Right lobe of liver (tissue), 6 donors: ENCODE data around the gene NCOR1. TPM values are rescaled to one million over a fixed set of nuclear protein-coding genes. Genes with fewer than 3 reads are reported as not detected.
"Not testable (repeated sequence)": the region's sequence is repeated elsewhere in the genome, so short reads cannot be mapped to it uniquely, and the experiment has no call there.

Experiments used
- ATAC-seq, 4 donors: fragments of 200-7000 bp; cut with Tn5 transposase; one replicate each; pipeline ENCODE4 v1.9.1; 2020; ENCODE audit warnings: mild to moderate bottlenecking in 4 of 4, moderate library complexity in 4 of 4
- DNase-seq, 3 donors: peaks; one replicate each; pipeline ENCODE4 v3.0.0-alpha.2; 2020
- H3K27ac ChIP-seq, 3 donors: fragments of 200-600 bp; one replicate each; pipeline ENCODE4 v1.8.0; 2022
- H3K27me3 ChIP-seq, 2 donors: fragments of 200-600 bp; one replicate each; pipeline ENCODE4 v1.8.0; 2022
- H3K36me3 ChIP-seq, 4 donors: fragments of 200-600 bp; sonication (generic) in 1 of 4; one replicate each; pipeline versions ENCODE4 v1.5.1 to v1.8.0; 2017 to 2022; ENCODE audit warnings: control low read depth in 1 of 4
- H3K4me1 ChIP-seq, 4 donors: fragments of 200-600 bp; sonication (generic) in 1 of 4; one replicate each; pipeline versions ENCODE4 v1.5.1 to v1.8.0; 2017 to 2022; ENCODE audit warnings: control low read depth in 1 of 4
- H3K4me3 ChIP-seq, 3 donors: fragments of 200-600 bp; one replicate each; pipeline ENCODE4 v1.8.0; 2022
- H3K9me3 ChIP-seq, 4 donors: fragments of 200-600 bp; sonication (generic) in 1 of 4; one replicate each; pipeline versions ENCODE4 v1.5.1 to v1.8.0; 2017 to 2022; ENCODE audit warnings: control low read depth in 1 of 4
- POLR2A ChIP-seq: fragments of 450-650 bp; IDR thresholded peaks from one replicate; pipeline ENCODE4 v1.6.1; 2017; ENCODE audit warnings: antibody characterized with exemption, mild to moderate bottlenecking
- WGBS: methylation state at CpG from one replicate; pipeline ENCODE4 v1.1.6; 2018; ENCODE audit warnings: low coverage, low lambda C conversion rate; ENCODE audit not compliant: insufficient coverage; ENCODE audit errors: missing lambda C conversion rate; 5-methylcytosine and 5-hydroxymethylcytosine counted together
- intact Hi-C, 2 donors: fragments of 100-400 bp; cut with DNase I; formaldehyde crosslinking; loops; one replicate each; pipeline versions ENCODE4 v1.11.2 to v1.14.1; 2022
- total RNA-seq, 6 experiments: library from RNA; depleted of rRNA in 2 of 6; stranded (reverse); fragments of >200 nt in 2 of 6; fragmentation: NEBNext Ultra II Directional in 3 of 6; extraction: Animal tissue kit (Norgen Biotek cat#: 25700) in 3 of 6; gene quantifications; one replicate each; pipeline versions ENCODE4 v1.1.0 to v1.2.4, GENCODE V29; 2016 to 2023
- TF ChIP-seq, protein P1 (sequence below), 4 donors: fragments of 200-600 bp in 3 of 4; fragments of 450-650 bp in 1 of 4; IDR thresholded peaks; one replicate each; pipeline versions ENCODE4 v1.5.1 to v1.8.0; 2016 to 2022; ENCODE audit warnings: antibody characterized with exemption in 4 of 4, mild to moderate bottlenecking in 2 of 4
- donor health status: DM: no; HTN: yes; CAD: no.
- donor health status: DM: no; HTN: no; CAD: no.
- donor health status: DM: no; HTN: no; CAD: no.
- donor health status: DM: no; HTN: yes; CAD: no.
- donor health status: DM: no; HTN: yes; CAD: no.

NCOR1 gene
- total RNA-seq, 6 experiments from 2014 or later = 52.6 to 76.8 (median 65.1) TPM

DNA sequence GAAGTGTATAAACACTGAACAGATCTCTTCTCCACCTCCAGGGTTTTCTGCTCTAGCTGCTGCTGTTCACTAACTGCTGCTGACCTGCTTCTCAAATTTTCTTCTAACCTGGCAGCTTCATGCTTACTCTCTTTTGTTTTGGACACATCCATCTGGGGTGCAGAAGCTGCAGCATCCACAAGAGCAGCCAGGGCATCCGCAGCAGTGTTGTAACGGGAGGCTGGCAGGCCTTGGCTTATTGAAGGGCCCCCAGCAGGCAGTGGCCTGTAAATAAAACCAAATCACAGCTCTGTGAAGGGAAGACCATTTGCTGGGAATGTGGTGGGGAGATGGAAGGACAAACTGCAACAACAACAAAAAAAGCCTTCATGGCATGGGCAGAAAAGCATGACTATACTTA, 153.7 kb downstream of the NCOR1 start:
- DNase-seq = no peak
- H3K4me1 ChIP-seq = no peaks in the 10 kb centered on the region
- no peak overlapping the region for H3K27ac ChIP-seq
- no peak overlapping the region for H3K4me3 ChIP-seq
- WGBS = 100% methylated on average over 1 of the region's 2 CpGs
- TF ChIP-seq, protein P1, sequence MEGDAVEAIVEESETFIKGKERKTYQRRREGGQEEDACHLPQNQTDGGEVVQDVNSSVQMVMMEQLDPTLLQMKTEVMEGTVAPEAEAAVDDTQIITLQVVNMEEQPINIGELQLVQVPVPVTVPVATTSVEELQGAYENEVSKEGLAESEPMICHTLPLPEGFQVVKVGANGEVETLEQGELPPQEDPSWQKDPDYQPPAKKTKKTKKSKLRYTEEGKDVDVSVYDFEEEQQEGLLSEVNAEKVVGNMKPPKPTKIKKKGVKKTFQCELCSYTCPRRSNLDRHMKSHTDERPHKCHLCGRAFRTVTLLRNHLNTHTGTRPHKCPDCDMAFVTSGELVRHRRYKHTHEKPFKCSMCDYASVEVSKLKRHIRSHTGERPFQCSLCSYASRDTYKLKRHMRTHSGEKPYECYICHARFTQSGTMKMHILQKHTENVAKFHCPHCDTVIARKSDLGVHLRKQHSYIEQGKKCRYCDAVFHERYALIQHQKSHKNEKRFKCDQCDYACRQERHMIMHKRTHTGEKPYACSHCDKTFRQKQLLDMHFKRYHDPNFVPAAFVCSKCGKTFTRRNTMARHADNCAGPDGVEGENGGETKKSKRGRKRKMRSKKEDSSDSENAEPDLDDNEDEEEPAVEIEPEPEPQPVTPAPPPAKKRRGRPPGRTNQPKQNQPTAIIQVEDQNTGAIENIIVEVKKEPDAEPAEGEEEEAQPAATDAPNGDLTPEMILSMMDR (IDR thresholded peaks at IDR 0.05) = no peak
- TF ChIP-seq POLR2A = no peak
- intact Hi-C loops = no loop called here
- H3K36me3 ChIP-seq = peaks cover 7 to 83% (median 29%) of the 10 kb centered on the region in 4 donors
- no peaks in the 10 kb centered on the region for H3K9me3 ChIP-seq
- H3K27me3 ChIP-seq = no peaks in the 10 kb centered on the region
- ATAC-seq = no peak

DNA sequence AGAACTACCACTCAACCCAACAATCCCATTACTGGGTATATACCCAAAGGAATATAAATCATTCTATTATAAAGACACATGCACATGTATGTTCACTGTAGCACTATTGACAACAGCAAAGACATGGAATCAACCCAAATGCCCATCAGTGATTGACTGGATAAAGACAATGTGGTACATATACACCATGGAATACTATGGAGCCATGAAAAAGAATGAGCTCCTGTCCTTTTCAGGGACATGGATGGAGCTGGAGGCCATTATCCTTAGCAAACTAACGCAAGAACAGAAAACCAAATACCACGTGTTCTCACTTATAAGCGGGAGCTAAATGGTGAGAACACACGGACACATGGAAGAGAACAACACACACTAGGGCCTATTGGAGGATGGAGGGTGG, 160.2 kb downstream of the NCOR1 start:
- not testable (repeated sequence) for H3K27me3 ChIP-seq, H3K4me1 ChIP-seq
- WGBS = 91% methylated on average over 4 of the region's 4 CpGs

DNA sequence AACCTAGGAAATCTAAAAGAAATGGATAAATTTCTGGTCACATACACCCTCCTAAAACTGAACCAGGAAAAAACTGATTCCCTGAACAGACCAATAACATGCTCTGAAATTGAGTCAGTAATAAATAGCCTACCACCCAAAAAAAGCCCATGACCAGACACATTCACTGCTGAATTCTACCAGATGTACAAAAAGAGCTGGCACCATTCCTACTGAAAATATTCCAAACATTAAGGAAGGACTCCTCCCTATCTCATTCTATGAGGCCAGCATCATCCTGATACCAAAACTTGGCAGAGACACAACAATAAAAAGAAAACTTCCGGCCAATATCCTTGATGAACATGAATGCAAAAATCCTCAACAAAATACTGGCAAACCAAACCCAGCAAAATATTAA, 162.8 kb downstream of the NCOR1 start:
- Histone ChIP-seq H3K36me3 (peaks cover 0 to 37% (median 14%) of the 10 kb centered on the region in 4 donors), H3K27me3 (no peaks in the 10 kb centered on the region), H3K4me3 (no peak overlapping the region), H3K27ac (no peak overlapping the region), H3K4me1 (no peaks in the 10 kb centered on the region), H3K9me3 (no peaks in the 10 kb centered on the region)
- intact Hi-C loops = no loop called here
- no peak for DNase-seq
- ATAC-seq = no peak
- TF ChIP-seq POLR2A = no peak
- TF ChIP-seq, protein P1 (IDR thresholded peaks at IDR 0.05) = no peak
- WGBS = 43% methylated on average over 1 of the region's 1 CpG

More for the DNA sequence above, 160.2 kb downstream of the NCOR1 start:
- H3K4me3 ChIP-seq, H3K27ac ChIP-seq, intact Hi-C loops, H3K9me3 ChIP-seq, DNase-seq, ATAC-seq: not testable (repeated sequence)
- H3K36me3 ChIP-seq = peaks cover 0 to 34% (median 15%) of the 10 kb centered on the region in 4 donors

DNA sequence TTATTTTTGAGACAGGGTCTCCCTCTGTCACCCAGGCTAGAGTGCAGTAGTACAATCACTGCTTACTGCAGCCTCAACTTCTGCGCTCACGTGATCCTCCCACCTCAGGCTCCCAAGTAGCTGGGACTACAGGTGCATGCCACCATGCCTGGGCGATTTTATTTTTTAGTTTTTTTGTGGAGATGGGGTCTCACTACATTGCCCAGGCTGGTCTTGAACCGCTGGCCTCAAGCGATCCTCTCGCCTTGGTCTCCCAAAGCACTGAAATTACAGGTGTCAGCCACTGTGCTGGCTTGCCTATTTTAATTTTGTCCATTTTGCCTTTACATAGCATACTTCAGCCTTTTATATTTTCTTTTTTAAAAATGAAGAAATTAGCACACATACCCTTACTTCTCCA, 164.5 kb downstream of the NCOR1 start:
- DNase-seq = no peak
- Histone ChIP-seq H3K36me3 (peaks cover 0 to 35% (median 15%) of the 10 kb centered on the region in 4 donors), H3K4me1 (no peaks in the 10 kb centered on the region), H3K27ac (no peak overlapping the region), H3K4me3 (no peak overlapping the region), H3K9me3 (no peaks in the 10 kb centered on the region), H3K27me3 (no peaks in the 10 kb centered on the region)
- intact Hi-C loops = no loop called here
- TF ChIP-seq POLR2A = no peak
- TF ChIP-seq, protein P1 (IDR thresholded peaks at IDR 0.05) = no peak
- 95% methylated on average over 6 of the region's 6 CpGs for WGBS
- no peak for ATAC-seq

DNA sequence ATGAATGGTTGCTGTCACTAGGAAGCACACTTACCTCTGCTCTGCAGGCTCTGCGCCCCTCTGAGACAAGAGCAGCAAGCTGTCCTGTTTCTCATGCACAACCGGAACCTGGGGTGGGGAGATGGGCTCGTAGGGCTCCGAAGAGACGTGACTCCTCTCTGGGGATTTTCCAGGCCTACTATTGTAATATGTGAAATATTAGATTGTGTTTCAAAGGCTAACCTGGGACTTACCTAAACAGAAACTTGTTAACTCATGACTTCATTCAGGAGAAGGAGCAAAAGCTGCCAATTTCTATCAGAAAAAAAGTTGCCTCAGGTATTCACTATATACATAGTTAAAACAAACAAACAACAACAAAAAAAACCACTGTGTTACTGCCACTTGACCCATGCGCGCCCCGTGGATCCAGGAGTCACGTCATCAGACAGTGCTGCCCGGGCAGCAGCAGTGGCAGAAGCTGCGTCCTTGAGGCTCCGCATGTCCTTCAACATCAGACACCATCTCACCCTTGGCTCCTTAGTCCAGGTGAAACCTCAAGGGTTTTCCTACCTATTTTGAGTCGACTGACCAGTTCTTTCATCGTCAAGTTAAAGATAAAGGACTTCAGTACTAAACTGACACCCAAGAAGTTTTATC, 166.4 kb downstream of the NCOR1 start:
- Histone ChIP-seq H3K4me3 (no peak overlapping the region), H3K36me3 (peaks cover 0 to 31% (median 12%) of the 10 kb centered on the region in 4 donors), H3K27me3 (no peaks in the 10 kb centered on the region), H3K4me1 (peaks cover 0 to 10% (median 0%) of the 10 kb centered on the region in 4 donors), H3K9me3 (no peaks in the 10 kb centered on the region), H3K27ac (no peak overlapping the region)
- TF ChIP-seq, protein P1 (IDR thresholded peaks at IDR 0.05) = no peak
- no peak for TF ChIP-seq POLR2A
- WGBS = 78% methylated on average over 14 of the region's 14 CpGs
- ATAC-seq (peak in 1 of 4 donors; percentile 18), DNase-seq (no peak)
- intact Hi-C loops = no loop called here
